MM.1S (cell line): ENCODE measurements around the gene MSLN.

ENCODE experiments used
- CTCF ChIP-seq: fragments of 300-600 bp; sonication (generic); IDR thresholded peaks from 2 replicates; pipeline ENCODE4 v1.5.1; 2016; ENCODE audit warnings: antibody characterized with exemption, low read length, mixed read lengths
- EZH2phosphoT487 ChIP-seq: fragments of 300-600 bp; sonication (generic); IDR thresholded peaks from 2 replicates; pipeline ENCODE4 v1.6.1; 2018; ENCODE audit warnings: antibody characterized with exemption, low read length

- TF ChIP-seq CTCF (no peak), EZH2phosphoT487 (no peak)
Observed at GRCh38 chr16:736936-737481, 23.5 kb upstream of the MSLN start.
